Measurements from ENCODE around the gene MYOM1.

Gene MYOM1

GRCh38 chr18:3103576-3103975 is 116.2 kb downstream of the MYOM1 start:
- Histone ChIP-seq H3K9ac (ENCODE audit: low read length) (no peak overlapping the region), H2BK120ac (ENCODE audit: low read depth, low read length) (no peak overlapping the region), H3K4me3 (ENCODE audit: low read length) (no peak overlapping the region), H3K4me1 (ENCODE audit: control insufficient read depth, low read depth, low read length) (peaks cover 2% of the 10 kb centered on the region), H4K5ac (ENCODE audit: low read length) (no peak overlapping the region), H3K27me3 (ENCODE audit: insufficient read depth, low read length, poor library complexity) (no peaks in the 10 kb centered on the region), H3K23ac (ENCODE audit: low read length) (no peak overlapping the region), H3K4ac (ENCODE audit: low read depth, low read length) (no peak overlapping the region), H3K36me3 (ENCODE audit: control insufficient read depth, insufficient read depth, low read length) (no peaks in the 10 kb centered on the region), H3K18ac (ENCODE audit: low read length) (no peak overlapping the region), H2BK15ac (replicated peaks; ENCODE audit: low read depth) (no peak overlapping the region), H3K27ac (ENCODE audit: low read depth, low read length) (no peak overlapping the region), H2BK5ac (ENCODE audit: low read length) (no peak overlapping the region), H3K79me1 (ENCODE audit: low read length) (no peaks in the 10 kb centered on the region), H3K4me2 (ENCODE audit: low read length) (no peak overlapping the region), H2AK5ac (ENCODE audit: low read length) (no peak overlapping the region), H3K79me2 (ENCODE audit: control insufficient read depth, insufficient read depth, low read length) (no peaks in the 10 kb centered on the region), H3K56ac (ENCODE audit: low read length) (no peak overlapping the region), H4K8ac (ENCODE audit: low read depth, low read length) (no peak overlapping the region)
- no CpG with 5 or more reads among the region's 2 CpGs for WGBS (ENCODE audit: extremely low coverage, insufficient coverage, low lambda C conversion rate)
- DNase-seq, result no peak

GRCh38 chr18:3102983-3103382 is 116.8 kb downstream of the MYOM1 start:
- Histone ChIP-seq H3K79me1 (ENCODE audit: low read length) (no peaks in the 10 kb centered on the region), H3K27ac (ENCODE audit: low read depth, low read length) (no peak overlapping the region), H2BK15ac (replicated peaks; ENCODE audit: low read depth) (no peak overlapping the region), H3K4me2 (ENCODE audit: low read length) (no peak overlapping the region), H3K9ac (ENCODE audit: low read length) (no peak overlapping the region), H3K18ac (ENCODE audit: low read length) (no peak overlapping the region), H3K36me3 (ENCODE audit: control insufficient read depth, insufficient read depth, low read length) (no peaks in the 10 kb centered on the region), H3K27me3 (ENCODE audit: insufficient read depth, low read length, poor library complexity) (no peaks in the 10 kb centered on the region), H3K4ac (ENCODE audit: low read depth, low read length) (no peak overlapping the region), H3K23ac (ENCODE audit: low read length) (no peak overlapping the region), H3K4me1 (ENCODE audit: control insufficient read depth, low read depth, low read length) (peaks cover 2% of the 10 kb centered on the region), H4K8ac (ENCODE audit: low read depth, low read length) (no peak overlapping the region), H3K4me3 (ENCODE audit: low read length) (no peak overlapping the region), H3K56ac (ENCODE audit: low read length) (no peak overlapping the region), H2BK5ac (ENCODE audit: low read length) (no peak overlapping the region), H2BK120ac (ENCODE audit: low read depth, low read length) (no peak overlapping the region), H3K79me2 (ENCODE audit: control insufficient read depth, insufficient read depth, low read length) (no peaks in the 10 kb centered on the region), H2AK5ac (ENCODE audit: low read length) (no peak overlapping the region), H4K5ac (ENCODE audit: low read length) (no peak overlapping the region)
- no peak for DNase-seq
- no CpG with 5 or more reads among the region's 1 CpG for WGBS (ENCODE audit: extremely low coverage, insufficient coverage, low lambda C conversion rate)

GRCh38 chr18:3100498-3101132 is 119.2 kb downstream of the MYOM1 start:
- peaks cover 2% of the 10 kb centered on the region for H3K4me1 ChIP-seq (ENCODE audit: control insufficient read depth, low read depth, low read length)
- WGBS (ENCODE audit: extremely low coverage, insufficient coverage, low lambda C conversion rate), result no CpG with 5 or more reads among the region's 3 CpGs
- no peaks in the 10 kb centered on the region for H3K36me3 ChIP-seq (ENCODE audit: control insufficient read depth, insufficient read depth, low read length)
- H4K5ac ChIP-seq (ENCODE audit: low read length), result no peak overlapping the region
- no peak overlapping the region for H3K56ac ChIP-seq (ENCODE audit: low read length)
- no peak overlapping the region for H4K8ac ChIP-seq (ENCODE audit: low read depth, low read length)
- H3K79me2 ChIP-seq (ENCODE audit: control insufficient read depth, insufficient read depth, low read length), result no peaks in the 10 kb centered on the region
- no peak overlapping the region for H2AK5ac ChIP-seq (ENCODE audit: low read length)
- no peak overlapping the region for H3K27ac ChIP-seq (ENCODE audit: low read depth, low read length)
- H3K9ac ChIP-seq (ENCODE audit: low read length), result no peak overlapping the region
- H3K18ac ChIP-seq (ENCODE audit: low read length), result no peak overlapping the region
- no peak overlapping the region for H3K23ac ChIP-seq (ENCODE audit: low read length)
- no peaks in the 10 kb centered on the region for H3K27me3 ChIP-seq (ENCODE audit: insufficient read depth, low read length, poor library complexity)
- no peak overlapping the region for H2BK5ac ChIP-seq (ENCODE audit: low read length)
- H3K4me3 ChIP-seq (ENCODE audit: low read length), result no peak overlapping the region
- H3K4me2 ChIP-seq (ENCODE audit: low read length), result no peak overlapping the region
- DNase-seq, result no peak
- no peak overlapping the region for H2BK120ac ChIP-seq (ENCODE audit: low read depth, low read length)
- H3K4ac ChIP-seq (ENCODE audit: low read depth, low read length), result no peak overlapping the region
- no peaks in the 10 kb centered on the region for H3K79me1 ChIP-seq (ENCODE audit: low read length)
- H2BK15ac ChIP-seq (replicated peaks; ENCODE audit: low read depth), result no peak overlapping the region

GRCh38 chr18:3099327-3099726 is 120.4 kb downstream of the MYOM1 start:
- no peaks in the 10 kb centered on the region for H3K27me3 ChIP-seq (ENCODE audit: insufficient read depth, low read length, poor library complexity)
- no peak overlapping the region for H2BK5ac ChIP-seq (ENCODE audit: low read length)
- no peak overlapping the region for H2BK15ac ChIP-seq (replicated peaks; ENCODE audit: low read depth)
- H3K4ac ChIP-seq (ENCODE audit: low read depth, low read length), result no peak overlapping the region
- no peak overlapping the region for H3K9ac ChIP-seq (ENCODE audit: low read length)
- H3K4me1 ChIP-seq (ENCODE audit: control insufficient read depth, low read depth, low read length), result peaks cover 2% of the 10 kb centered on the region
- H3K79me2 ChIP-seq (ENCODE audit: control insufficient read depth, insufficient read depth, low read length), result no peaks in the 10 kb centered on the region
- H3K4me3 ChIP-seq (ENCODE audit: low read length), result no peak overlapping the region
- no peak overlapping the region for H3K23ac ChIP-seq (ENCODE audit: low read length)
- no peak overlapping the region for H4K8ac ChIP-seq (ENCODE audit: low read depth, low read length)
- no peak overlapping the region for H2BK120ac ChIP-seq (ENCODE audit: low read depth, low read length)
- H3K56ac ChIP-seq (ENCODE audit: low read length), result no peak overlapping the region
- DNase-seq, result no peak
- H3K27ac ChIP-seq (ENCODE audit: low read depth, low read length), result no peak overlapping the region
- H3K79me1 ChIP-seq (ENCODE audit: low read length), result no peaks in the 10 kb centered on the region
- H3K36me3 ChIP-seq (ENCODE audit: control insufficient read depth, insufficient read depth, low read length), result no peaks in the 10 kb centered on the region
- H3K4me2 ChIP-seq (ENCODE audit: low read length), result no peak overlapping the region
- H4K5ac ChIP-seq (ENCODE audit: low read length), result no peak overlapping the region
- no CpG with 5 or more reads among the region's 1 CpG for WGBS (ENCODE audit: extremely low coverage, insufficient coverage, low lambda C conversion rate)
- no peak overlapping the region for H2AK5ac ChIP-seq (ENCODE audit: low read length)
- H3K18ac ChIP-seq (ENCODE audit: low read length), result no peak overlapping the region

- Histone ChIP-seq H3K23ac (ENCODE audit: low read length) (no peak overlapping the region), H4K8ac (ENCODE audit: low read depth, low read length) (no peak overlapping the region), H3K79me1 (ENCODE audit: low read length) (no peaks in the 10 kb centered on the region), H3K27me3 (ENCODE audit: insufficient read depth, low read length, poor library complexity) (no peaks in the 10 kb centered on the region), H2BK120ac (ENCODE audit: low read depth, low read length) (no peak overlapping the region), H3K18ac (ENCODE audit: low read length) (no peak overlapping the region), H2BK5ac (ENCODE audit: low read length) (no peak overlapping the region), H3K56ac (ENCODE audit: low read length) (no peak overlapping the region), H4K5ac (ENCODE audit: low read length) (no peak overlapping the region), H3K27ac (ENCODE audit: low read depth, low read length) (no peak overlapping the region), H3K4ac (ENCODE audit: low read depth, low read length) (no peak overlapping the region), H2AK5ac (ENCODE audit: low read length) (no peak overlapping the region), H3K9ac (ENCODE audit: low read length) (no peak overlapping the region), H3K79me2 (ENCODE audit: control insufficient read depth, insufficient read depth, low read length) (no peaks in the 10 kb centered on the region), H2BK15ac (replicated peaks; ENCODE audit: low read depth) (no peak overlapping the region), H3K4me2 (ENCODE audit: low read length) (no peak overlapping the region), H3K4me1 (ENCODE audit: control insufficient read depth, low read depth, low read length) (peaks cover 2% of the 10 kb centered on the region), H3K4me3 (ENCODE audit: low read length) (no peak overlapping the region), H3K36me3 (ENCODE audit: control insufficient read depth, insufficient read depth, low read length) (no peaks in the 10 kb centered on the region)
- no peak for DNase-seq
- no CpG with 5 or more reads among the region's 1 CpG for WGBS (ENCODE audit: extremely low coverage, insufficient coverage, low lambda C conversion rate)
These were observed 122.7 kb downstream of the MYOM1 start for GRCh38 chr18:3097082-3097481.

GRCh38 chr18:3095921-3096320 is 123.8 kb downstream of the MYOM1 start:
- no peak overlapping the region for H3K4ac ChIP-seq (ENCODE audit: low read depth, low read length)
- H3K36me3 ChIP-seq (ENCODE audit: control insufficient read depth, insufficient read depth, low read length), result no peaks in the 10 kb centered on the region
- H3K79me2 ChIP-seq (ENCODE audit: control insufficient read depth, insufficient read depth, low read length), result no peaks in the 10 kb centered on the region
- WGBS (ENCODE audit: extremely low coverage, insufficient coverage, low lambda C conversion rate), result no CpG with 5 or more reads among the region's 5 CpGs
- no peak overlapping the region for H3K18ac ChIP-seq (ENCODE audit: low read length)
- H2BK5ac ChIP-seq (ENCODE audit: low read length), result no peak overlapping the region
- H3K79me1 ChIP-seq (ENCODE audit: low read length), result no peaks in the 10 kb centered on the region
- H2BK120ac ChIP-seq (ENCODE audit: low read depth, low read length), result no peak overlapping the region
- H4K5ac ChIP-seq (ENCODE audit: low read length), result no peak overlapping the region
- no peak overlapping the region for H3K23ac ChIP-seq (ENCODE audit: low read length)
- H3K27me3 ChIP-seq (ENCODE audit: insufficient read depth, low read length, poor library complexity), result no peaks in the 10 kb centered on the region
- DNase-seq, result no peak
- H3K9ac ChIP-seq (ENCODE audit: low read length), result no peak overlapping the region
- no peak overlapping the region for H3K4me3 ChIP-seq (ENCODE audit: low read length)
- H3K27ac ChIP-seq (ENCODE audit: low read depth, low read length), result no peak overlapping the region
- H2AK5ac ChIP-seq (ENCODE audit: low read length), result no peak overlapping the region
- H2BK15ac ChIP-seq (replicated peaks; ENCODE audit: low read depth), result no peak overlapping the region
- H3K4me1 ChIP-seq (ENCODE audit: control insufficient read depth, low read depth, low read length), result peaks cover 2% of the 10 kb centered on the region
- H3K56ac ChIP-seq (ENCODE audit: low read length), result no peak overlapping the region
- H4K8ac ChIP-seq (ENCODE audit: low read depth, low read length), result no peak overlapping the region
- no peak overlapping the region for H3K4me2 ChIP-seq (ENCODE audit: low read length)

Measured in mesendoderm (in vitro differentiated cells).